ENCODE measurements around the gene CACUL1. TPM values are rescaled to one million over a fixed set of nuclear protein-coding genes. Genes with fewer than 3 reads are reported as not detected.

Gene CACUL1
- 10.8 to 16.4 TPM (median 14.1 TPM) in 5 replicates for total RNA-seq (2022; extraction: Qiagen RNA extraction; ENCODE audit: low read depth)

GRCh38 chr10:118754556-118755423 is at the start of gene CACUL1:
Gene CACUL1, minus strand, starts transcription at chr10:118754970. Its CDS starts 208 bp downstream, at chr10:118754762.

Other genes starting within 250 kb of the CACUL1 start
- not detected in 5 replicates for gene PRLHR, start 159.3 kb downstream of the CACUL1 start, total RNA-seq (2022; extraction: Qiagen RNA extraction; ENCODE audit: low read depth)

Data from A549 treated with DMSO at 1 μM for 4 hours (cell line).